Mesodermal cell (in vitro differentiated cells): Measurements from ENCODE around the gene PAN2.
"Not testable (repeated sequence)": the region's sequence is repeated elsewhere in the genome, so short reads cannot be mapped to it uniquely, and the experiment has no call there.

Experiments
- H3K27ac ChIP-seq: 2 replicates; pipeline ENCODE4 v1.7.0; 2013; ENCODE audit warnings: mild to moderate bottlenecking, low read depth, low read length, moderate library complexity; ENCODE audit not compliant: severe bottlenecking
- H3K36me3 ChIP-seq: 2 replicates; pipeline ENCODE4 v1.7.1; 2013; ENCODE audit warnings: mild to moderate bottlenecking, low read length, moderate library complexity; ENCODE audit not compliant: control insufficient read depth, insufficient read depth
- H3K4me1 ChIP-seq: one replicate; pipeline ENCODE4 v1.7.1; 2013; ENCODE audit warnings: mild to moderate bottlenecking, low read length; ENCODE audit not compliant: insufficient read depth, control insufficient read depth, poor library complexity, severe bottlenecking
- H3K4me3 ChIP-seq: 2 replicates; pipeline ENCODE4 v1.7.0; 2013; ENCODE audit warnings: low read length, control low read depth, mild to moderate bottlenecking; ENCODE audit not compliant: insufficient read depth, poor library complexity, severe bottlenecking; ENCODE audit errors: extremely low read depth
- H3K9me3 ChIP-seq: 2 replicates; pipeline ENCODE4 v1.7.1; 2013; ENCODE audit warnings: mild to moderate bottlenecking, low read length, moderate library complexity; ENCODE audit not compliant: control insufficient read depth
- WGBS, 2 experiments: methylation state at CpG; one replicate each; pipeline ENCODE4 v1.1.5; 2013; ENCODE audit warnings: missing lambda C conversion rate in 2 of 2; ENCODE audit not compliant: insufficient coverage in 2 of 2; 5-methylcytosine and 5-hydroxymethylcytosine counted together

The PAN2 gene

DNA sequence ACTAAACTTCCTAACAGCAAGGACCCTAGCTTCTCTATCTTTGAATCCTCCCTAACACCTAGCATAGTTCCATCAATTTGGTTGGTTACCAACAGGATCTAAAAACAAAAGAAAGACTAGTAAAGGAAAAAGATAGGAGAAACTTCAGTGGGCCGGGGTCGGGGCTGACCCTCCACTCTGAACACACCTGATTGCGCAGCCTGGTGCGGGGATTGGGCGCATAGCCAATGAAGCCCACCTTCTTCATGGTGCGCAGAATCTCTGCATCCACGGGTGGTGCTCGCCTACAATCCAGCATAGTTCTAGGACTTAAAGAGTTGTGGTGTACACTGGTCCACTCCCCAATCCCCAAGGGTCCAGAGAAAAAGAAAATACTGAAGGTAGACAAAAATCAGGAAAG lies 7.7 kb downstream of the PAN2 start:
- Histone ChIP-seq H3K27ac (no peak overlapping the region), H3K4me3 (no peak overlapping the region), H3K36me3 (peaks cover 50% of the 10 kb centered on the region), H3K4me1 (no peaks in the 10 kb centered on the region), H3K9me3 (no peaks in the 10 kb centered on the region)
- WGBS, 2 experiments: 87 to 91% methylated on average over 6 to 8 of the region's 8 CpGs

DNA sequence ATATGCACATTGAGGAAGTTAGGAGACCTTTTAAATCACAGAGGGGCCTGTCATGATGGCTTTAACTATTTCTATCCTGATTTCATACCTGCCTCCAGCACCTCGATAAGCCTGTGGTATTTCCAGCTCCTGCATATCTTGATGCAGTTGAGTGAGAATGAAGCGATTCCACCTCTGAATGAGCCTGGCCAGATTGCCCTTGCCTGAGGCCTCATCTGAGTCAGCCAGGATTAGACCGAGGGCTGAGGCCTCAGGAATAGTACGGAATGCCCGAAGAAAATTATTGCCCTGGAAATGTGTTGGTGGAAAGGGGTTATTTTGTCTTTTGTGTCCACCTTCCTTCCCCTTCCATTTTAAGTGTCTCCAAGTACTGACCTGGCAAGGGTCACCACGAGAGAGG lies 9.6 kb downstream of the PAN2 start:
- no peak overlapping the region for H3K4me3 ChIP-seq
- no peaks in the 10 kb centered on the region for H3K4me1 ChIP-seq
- peaks cover 57% of the 10 kb centered on the region for H3K36me3 ChIP-seq
- no peaks in the 10 kb centered on the region for H3K9me3 ChIP-seq
- 92 to 100% methylated on average over 3 to 6 of the region's 6 CpGs for WGBS, 2 experiments
- no peak overlapping the region for H3K27ac ChIP-seq

DNA sequence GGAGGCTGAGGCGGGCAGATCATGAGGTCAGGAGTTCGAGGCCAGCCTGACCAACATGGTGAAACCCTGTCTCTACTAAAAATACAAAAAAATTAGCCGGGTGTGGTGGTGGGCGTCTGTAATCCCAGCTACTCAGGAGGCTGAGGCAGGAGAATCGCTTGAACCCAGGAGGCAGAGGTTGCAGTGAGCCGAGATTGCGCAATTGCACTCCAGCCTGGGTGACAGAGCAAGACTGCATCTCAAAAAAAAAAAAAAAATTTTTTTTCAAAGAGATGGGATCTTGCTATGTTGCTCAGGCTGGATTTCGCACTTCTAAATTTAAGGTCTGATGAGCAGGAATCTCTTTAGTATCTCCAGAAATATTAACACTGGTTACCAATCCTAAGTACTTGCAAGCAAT lies 12.2 kb downstream of the PAN2 start:
- WGBS, 2 experiments: 95 to 100% methylated on average over 2 to 7 of the region's 8 CpGs
- not testable (repeated sequence) for H3K4me1 ChIP-seq, H3K9me3 ChIP-seq, H3K27ac ChIP-seq, H3K4me3 ChIP-seq
- peaks cover 54% of the 10 kb centered on the region for H3K36me3 ChIP-seq

DNA sequence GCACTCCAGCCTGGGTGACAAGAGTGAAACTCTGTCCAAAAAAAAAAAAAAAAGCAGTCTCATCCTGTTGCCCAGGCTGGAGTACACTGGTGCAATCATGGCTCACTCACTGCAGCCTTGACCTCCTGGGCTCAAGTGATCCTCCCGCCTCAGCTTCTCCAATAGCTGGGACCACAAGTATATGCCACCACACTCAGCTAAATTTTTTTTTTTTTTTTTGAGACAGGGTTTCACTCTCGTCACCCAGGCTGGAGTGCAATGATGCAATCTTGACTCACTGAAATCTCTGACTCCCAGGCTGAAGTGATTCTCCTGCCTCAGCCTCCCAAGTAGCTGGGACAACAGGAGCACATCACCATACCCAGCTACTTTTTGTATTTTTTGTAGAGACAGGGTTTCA lies 12.8 kb downstream of the PAN2 start:
- Histone ChIP-seq H3K36me3 (peaks cover 53% of the 10 kb centered on the region), H3K27ac (no peak overlapping the region), H3K9me3 (no peaks in the 10 kb centered on the region), H3K4me1 (peaks cover 5% of the 10 kb centered on the region), H3K4me3 (no peak overlapping the region)
- 69 to 89% methylated on average over 1 to 2 of the region's 2 CpGs for WGBS, 2 experiments

DNA sequence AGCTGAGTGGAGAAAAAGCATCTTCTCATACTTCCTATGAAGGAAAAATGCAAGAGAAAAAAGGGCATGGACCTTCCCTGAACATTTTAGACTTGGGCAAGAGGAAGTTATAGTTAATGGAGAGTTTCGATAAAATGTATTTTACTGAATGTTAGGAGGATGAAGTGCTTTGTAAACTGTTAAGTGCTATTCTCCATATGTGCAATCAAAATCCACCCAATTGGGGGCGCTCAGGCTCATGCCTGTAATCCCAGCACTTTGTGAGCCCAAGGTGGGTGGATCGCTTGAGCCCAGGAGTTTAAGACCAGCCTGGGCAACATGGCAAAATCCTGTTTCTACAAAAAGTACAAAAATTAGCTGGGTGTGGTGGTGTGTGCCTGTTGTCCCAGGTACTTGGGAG lies 16.1 kb downstream of the PAN2 start:
- WGBS, 2 experiments: 50 to 92% methylated on average over 2 to 3 of the region's 3 CpGs
- peaks cover 11% of the 10 kb centered on the region for H3K4me1 ChIP-seq
- H3K27ac ChIP-seq: no peak overlapping the region
- H3K4me3 ChIP-seq: no peak overlapping the region
- no peaks in the 10 kb centered on the region for H3K9me3 ChIP-seq
- peaks cover 41% of the 10 kb centered on the region for H3K36me3 ChIP-seq

DNA sequence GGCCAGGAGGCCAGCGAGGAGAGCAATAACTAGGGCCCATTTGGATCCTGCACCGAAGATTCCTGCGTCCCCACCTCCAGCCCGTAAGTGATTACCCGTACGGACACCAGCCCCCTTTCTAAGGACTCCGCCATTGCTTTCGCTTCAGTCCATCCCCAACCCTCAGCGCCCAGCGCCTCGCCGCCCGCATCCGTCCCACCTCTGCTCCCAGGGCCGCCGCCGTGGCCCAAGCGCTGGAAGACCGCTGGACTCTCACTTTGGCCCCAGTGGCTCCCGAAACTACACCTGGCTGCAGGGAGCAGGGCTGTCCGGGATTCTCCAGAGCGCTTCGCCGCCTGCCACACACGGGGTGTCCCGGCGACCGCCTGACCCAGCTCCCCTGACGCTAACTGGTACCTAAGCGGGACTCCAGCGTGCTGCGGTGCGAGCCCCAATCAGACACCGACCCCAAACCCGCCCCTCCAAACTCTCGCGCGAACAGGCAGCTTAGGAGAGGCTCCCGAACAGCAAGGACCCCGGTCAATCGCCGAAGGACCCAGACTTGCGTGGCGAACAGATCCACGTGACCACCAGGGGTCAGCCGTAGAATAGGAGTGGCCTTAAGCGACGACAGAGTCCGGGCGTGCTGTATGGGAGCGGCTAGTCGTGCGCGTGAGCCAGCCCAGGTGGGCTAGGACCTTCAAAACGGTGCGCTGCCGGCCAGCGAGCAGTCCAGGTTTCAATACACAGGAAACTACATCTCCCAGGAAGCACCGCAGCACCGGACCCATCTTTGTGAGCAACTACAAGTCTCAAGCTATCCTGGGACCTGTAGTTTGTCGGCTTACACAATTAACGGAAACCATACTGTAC lies 18.0 kb downstream of the PAN2 start, which contains the start of gene CNPY2:
Gene CNPY2 (minus strand): TSS at position 367 of the 852 bp plus-strand sequence. CDS start 771 bp downstream, outside the sequence.
- Histone ChIP-seq H3K9me3 (no peaks in the 10 kb centered on the region), H3K4me1 (peaks cover 11% of the 10 kb centered on the region), H3K27ac (peak within 1 kb of the TSS; percentile 86), H3K36me3 (peaks cover 45% of the 10 kb centered on the region), H3K4me3 (peak within 1 kb of the TSS; percentile 85)
- 0% methylated on average over 61 of the region's 62 CpGs for WGBS, 2 experiments

DNA sequence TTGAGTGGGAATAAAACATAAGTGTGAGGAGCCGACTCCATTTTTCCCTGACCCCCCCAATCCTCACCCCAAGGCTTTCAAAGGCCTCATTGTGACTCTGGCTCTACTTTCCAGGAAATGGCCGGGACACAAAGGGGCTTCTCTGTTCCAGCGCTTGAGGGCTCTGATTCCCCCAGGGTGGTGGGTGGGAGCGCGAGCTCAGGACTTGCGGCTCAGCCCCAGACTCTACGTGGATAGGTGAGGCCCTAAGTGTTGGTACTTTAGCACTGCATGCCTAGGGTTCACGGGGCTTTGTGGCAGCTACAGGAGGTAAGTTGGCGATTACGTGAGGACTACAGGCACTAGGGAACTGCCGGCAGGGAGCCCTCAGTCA lies 18.6 kb downstream of the PAN2 start:
- WGBS, 2 experiments: 0 to 1% methylated on average over 6 to 7 of the region's 11 CpGs
- Histone ChIP-seq H3K9me3 (no peaks in the 10 kb centered on the region), H3K36me3 (peaks cover 51% of the 10 kb centered on the region)

DNA sequence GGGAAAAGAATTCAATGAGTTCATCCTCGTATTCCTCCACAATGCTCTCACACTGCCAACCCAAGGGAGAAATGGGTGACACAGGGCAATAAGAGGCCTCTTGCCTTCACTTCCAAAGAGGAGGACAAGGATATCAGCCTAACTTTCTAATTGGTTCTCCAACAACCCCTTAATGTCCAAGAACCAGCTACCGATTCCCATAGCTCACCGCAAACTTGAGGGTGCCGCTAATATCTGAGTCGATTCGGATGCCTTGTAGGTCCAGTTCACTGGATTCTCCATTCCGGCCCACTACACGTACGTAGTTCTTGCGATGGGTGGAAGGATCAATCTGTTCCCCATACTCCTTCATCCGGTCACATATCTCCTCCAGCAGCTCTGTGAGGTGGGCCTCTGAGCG lies 22.8 kb downstream of the PAN2 start:
- Histone ChIP-seq H3K9me3 (no peaks in the 10 kb centered on the region), H3K4me1 (peaks cover 7% of the 10 kb centered on the region), H3K36me3 (peaks cover 71% of the 10 kb centered on the region), H3K4me3 (no peak overlapping the region), H3K27ac (no peak overlapping the region)
- 96 to 99% methylated on average over 12 of the region's 12 CpGs for WGBS, 2 experiments

More for the DNA sequence above, 18.6 kb downstream of the PAN2 start:
- H3K27ac ChIP-seq: peak overlapping the region; percentile 86
- peak overlapping the region; percentile 85 for H3K4me3 ChIP-seq
- peaks cover 11% of the 10 kb centered on the region for H3K4me1 ChIP-seq

DNA sequence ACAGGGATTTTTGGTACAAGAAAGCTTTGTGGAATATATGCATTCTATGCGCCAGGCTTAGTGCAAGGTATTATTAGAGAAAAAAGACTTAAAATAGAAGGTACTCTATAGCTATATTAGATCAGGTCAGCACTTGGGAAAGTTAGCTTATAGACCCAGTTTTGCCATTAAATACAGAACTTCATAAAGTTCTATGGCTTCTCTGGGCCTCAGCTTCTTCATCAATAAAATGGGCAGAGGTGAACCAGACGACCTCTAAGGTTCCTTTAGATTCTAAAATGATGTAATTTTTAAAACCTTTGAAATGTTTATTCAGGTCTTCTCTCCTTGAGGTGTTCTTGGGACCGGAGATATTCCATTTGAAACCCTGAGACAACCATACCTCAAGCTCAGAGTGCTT lies 25.1 kb downstream of the PAN2 start:
- Histone ChIP-seq H3K4me1 (no peaks in the 10 kb centered on the region), H3K27ac (no peak overlapping the region), H3K36me3 (peaks cover 78% of the 10 kb centered on the region), H3K9me3 (no peaks in the 10 kb centered on the region), H3K4me3 (no peak overlapping the region)
- 80 to 90% methylated on average over 1 to 2 of the region's 3 CpGs for WGBS, 2 experiments

DNA sequence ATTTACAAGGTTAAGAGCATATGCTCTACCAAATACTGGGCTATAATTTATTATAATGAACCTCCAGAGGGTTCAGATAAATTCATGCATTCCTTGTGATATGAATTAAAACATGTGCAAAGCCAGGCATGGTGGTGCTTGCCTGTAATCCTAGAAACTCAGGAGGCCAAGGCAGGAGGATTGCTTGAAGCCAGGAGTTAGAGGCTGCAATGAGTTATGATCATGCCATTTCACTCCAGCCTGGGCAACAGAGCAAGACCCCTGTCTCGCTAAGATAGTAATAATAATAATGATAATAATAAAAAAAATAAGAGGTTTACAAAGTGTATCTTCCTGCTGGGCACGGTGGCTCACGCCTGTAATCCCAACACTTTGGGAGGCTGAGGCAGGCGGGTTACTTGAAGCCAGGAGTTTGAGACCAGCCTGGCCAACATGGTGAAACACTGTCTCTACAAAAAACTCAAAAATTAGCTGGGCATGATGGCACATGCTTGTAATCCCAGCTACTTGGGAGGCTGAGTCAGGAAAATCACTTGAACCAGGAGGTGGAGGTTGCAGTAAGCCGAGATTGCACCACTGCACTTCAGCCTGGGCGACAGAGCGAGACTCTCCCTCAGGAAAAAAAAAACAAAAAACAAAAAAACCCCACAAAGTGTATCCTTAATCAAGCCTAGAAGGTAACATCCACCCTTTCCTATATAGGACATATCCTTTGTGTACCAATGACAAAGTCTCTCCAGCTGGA lies 26.4 kb downstream of the PAN2 start:
- WGBS, 2 experiments: 94 to 98% methylated on average over 4 to 6 of the region's 7 CpGs
- Histone ChIP-seq H3K4me3 (no peak overlapping the region), H3K27ac (no peak overlapping the region), H3K9me3 (no peaks in the 10 kb centered on the region), H3K36me3 (peaks cover 80% of the 10 kb centered on the region), H3K4me1 (no peaks in the 10 kb centered on the region)
